Stimulated activated CD4-positive, alpha-beta T cell treated with anti-CD3 and anti-CD28 coated beads, Interleukin-4, amount 100 ng/mL, for 24 hours (primary cell): ENCODE results near the gene PLEKHA5.
"Not testable (repeated sequence)": the region's sequence is repeated elsewhere in the genome, so short reads cannot be mapped to it uniquely, and the experiment has no call there.

Source experiments
- DNase-seq: peaks from one replicate; pipeline ENCODE4 v3.0.0-alpha.2; 2020

Gene PLEKHA5

DNA sequence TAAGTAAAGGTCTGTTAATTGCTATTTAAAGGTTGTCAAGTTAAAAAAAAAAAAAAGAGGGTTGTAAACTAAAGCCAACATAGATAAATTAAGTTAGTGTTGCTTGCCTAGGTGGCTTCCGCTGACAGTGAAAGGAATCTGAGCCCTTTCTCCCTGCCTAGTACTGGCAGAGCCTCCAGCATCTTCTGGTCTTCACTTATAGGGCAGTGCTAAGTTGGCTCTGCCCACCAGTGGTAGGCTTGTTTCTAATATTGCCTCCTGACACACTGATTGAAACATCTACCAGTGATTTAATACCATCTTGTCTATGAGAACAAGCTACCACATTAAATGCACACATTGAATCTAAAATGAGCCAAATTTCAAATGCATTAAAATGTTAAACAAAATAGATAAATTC, 39.7 kb downstream of the PLEKHA5 start:
- DNase-seq = no peak

DNA sequence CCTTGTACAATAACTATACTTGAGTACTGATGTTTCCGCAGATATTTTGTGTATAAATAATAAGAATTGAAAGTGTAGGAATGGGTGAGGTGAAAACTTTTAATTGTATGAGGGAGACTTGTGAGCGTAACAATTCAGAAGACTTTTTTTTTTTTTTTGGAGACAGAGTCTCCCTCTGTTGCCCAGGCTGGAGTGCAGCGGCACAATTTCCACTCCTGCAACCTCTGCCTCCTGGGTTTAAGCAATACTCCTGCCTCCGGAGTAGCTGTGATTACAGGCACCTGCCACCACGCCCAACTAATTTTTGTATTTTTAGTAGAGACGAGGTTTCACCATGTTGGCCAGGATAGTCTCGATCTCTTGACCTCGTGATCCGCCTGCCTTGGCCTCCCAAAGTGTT, 40.8 kb downstream of the PLEKHA5 start:
- DNase-seq = not testable (repeated sequence)

- DNase-seq = no peak
These were observed 42.2 kb downstream of the PLEKHA5 start for GRCh38 chr12:19171731-19172130.

GRCh38 chr12:19177754-19178153, 48.2 kb downstream of the PLEKHA5 start:
- DNase-seq = no peak

DNA sequence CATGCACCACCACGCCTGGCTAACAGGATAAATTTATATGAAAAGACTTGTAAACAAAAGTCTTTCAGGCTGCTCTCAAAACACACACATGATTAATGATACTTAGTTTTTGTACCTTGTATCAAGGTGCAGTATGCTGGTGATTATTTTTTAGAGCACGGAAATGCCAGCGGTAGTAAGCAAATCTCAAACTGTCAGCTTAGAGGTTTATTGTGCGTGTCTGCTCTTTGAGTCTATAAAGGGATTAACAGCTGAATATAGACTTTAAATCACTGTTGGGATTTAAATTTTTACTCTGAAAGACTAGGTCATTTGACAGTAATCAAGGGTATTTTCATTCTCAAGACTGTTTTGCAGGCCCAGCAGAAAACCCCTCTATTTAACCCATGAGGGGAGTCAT, 50.5 kb downstream of the PLEKHA5 start:
- no peak for DNase-seq

- DNase-seq = no peak
These were observed 52.3 kb downstream of the PLEKHA5 start for GRCh38 chr12:19181666-19182426.

DNA sequence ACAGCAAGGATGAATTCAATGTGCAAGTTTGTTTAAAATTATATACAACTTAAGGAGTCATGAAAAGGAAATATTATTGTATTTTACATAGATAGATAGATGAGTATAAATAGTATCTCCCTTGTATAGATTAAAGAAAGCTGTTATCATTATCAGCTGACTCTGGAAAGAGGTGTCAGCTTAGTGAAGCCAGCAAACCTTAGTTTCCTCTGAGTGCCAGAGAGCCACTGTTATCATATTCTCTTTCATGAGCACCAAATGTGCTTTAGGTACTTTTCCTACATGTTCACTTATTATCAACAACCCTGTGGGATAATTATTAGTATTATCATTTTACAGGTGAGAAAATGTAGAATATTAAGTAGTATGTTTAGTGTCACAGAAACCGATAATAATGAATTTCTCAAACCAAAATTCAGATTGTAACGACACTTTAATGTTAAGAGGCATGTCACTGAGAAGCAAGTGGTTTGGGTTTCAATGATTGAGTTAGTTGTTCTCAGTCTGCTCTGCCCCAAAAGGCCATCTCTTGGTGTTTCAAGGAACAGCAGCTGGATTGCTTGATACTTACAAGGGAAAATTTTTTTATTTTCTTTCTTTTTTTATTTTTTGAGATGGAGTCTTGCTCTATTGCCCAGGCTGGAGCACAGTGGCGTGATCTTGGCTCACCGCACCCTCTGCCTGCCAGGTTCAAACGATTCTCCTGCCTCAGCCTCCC, 53.7 kb downstream of the PLEKHA5 start:
- DNase-seq = no peak

GRCh38 chr12:19185262-19185929, 55.9 kb downstream of the PLEKHA5 start:
- DNase-seq = no peak

GRCh38 chr12:19186722-19187661, 57.5 kb downstream of the PLEKHA5 start:
- no peak for DNase-seq

GRCh38 chr12:19189522-19189921, 60.0 kb downstream of the PLEKHA5 start:
- DNase-seq = no peak

- no peak for DNase-seq
These were observed 60.9 kb downstream of the PLEKHA5 start for GRCh38 chr12:19190292-19191031.

DNA sequence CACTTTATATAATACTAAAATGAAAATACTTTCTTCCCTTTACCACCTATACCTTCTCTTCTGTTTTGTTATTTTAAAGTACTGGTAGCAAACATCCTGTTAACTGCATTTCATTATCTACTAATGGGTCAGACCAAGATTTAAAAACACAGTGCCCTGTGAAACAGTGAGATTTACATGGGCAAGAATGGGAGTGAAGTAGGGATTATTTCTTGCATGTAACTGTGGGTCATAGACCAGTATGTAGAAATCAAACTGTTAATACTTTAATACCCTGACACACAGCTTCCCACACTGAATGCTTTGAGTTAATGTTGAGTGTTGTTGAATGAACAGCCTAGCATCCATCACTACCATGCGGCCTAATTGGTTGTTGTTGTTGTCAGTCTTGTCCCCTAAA, 61.6 kb downstream of the PLEKHA5 start:
- DNase-seq = no peak

DNA sequence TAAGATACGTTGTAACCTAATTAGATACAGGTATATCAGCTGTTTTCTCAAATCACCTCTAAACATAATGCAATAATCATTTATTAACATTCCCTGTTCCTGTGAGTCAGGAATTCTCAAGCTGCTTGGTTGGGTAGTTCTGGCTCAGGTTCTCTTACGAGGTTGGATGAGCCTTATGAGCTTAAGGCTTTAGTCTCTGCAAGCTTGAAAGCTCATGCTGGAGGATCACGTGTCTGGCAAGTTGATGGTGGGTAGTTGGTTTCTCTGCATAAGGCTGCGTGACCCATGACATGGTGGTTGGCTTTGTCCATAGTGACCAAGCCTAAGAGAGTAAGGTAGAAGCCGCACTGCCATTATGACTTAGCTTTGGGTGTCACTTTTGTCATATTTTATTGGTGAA, 62.0 kb downstream of the PLEKHA5 start:
- DNase-seq = no peak

GRCh38 chr12:19192710-19193109, 63.2 kb downstream of the PLEKHA5 start:
- no peak for DNase-seq

- DNase-seq = no peak
These were observed 65.4 kb downstream of the PLEKHA5 start for GRCh38 chr12:19194963-19195362.

- DNase-seq = no peak
These were observed 67.6 kb downstream of the PLEKHA5 start for GRCh38 chr12:19196959-19197630.

DNA sequence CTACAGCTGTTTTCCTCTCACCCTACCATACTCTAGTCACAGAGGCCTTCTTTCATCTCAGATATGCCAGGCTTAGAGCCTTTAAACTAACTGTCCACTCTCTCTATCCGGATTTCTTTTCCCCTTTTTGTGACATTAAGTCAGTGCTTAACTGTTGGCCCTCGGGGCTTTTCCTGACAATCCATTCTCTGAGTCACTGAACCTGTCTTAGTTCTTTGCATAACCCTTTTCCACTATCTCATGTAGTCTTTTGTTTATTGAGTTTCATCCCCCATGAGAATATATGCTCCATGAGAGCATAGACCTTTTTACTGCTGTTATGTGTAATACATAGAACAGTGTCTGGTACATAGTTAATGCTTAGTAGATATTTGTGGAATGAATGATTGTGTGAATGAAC, 68.7 kb downstream of the PLEKHA5 start:
- no peak for DNase-seq

GRCh38 chr12:19199332-19199731, 69.8 kb downstream of the PLEKHA5 start:
- no peak for DNase-seq

DNA sequence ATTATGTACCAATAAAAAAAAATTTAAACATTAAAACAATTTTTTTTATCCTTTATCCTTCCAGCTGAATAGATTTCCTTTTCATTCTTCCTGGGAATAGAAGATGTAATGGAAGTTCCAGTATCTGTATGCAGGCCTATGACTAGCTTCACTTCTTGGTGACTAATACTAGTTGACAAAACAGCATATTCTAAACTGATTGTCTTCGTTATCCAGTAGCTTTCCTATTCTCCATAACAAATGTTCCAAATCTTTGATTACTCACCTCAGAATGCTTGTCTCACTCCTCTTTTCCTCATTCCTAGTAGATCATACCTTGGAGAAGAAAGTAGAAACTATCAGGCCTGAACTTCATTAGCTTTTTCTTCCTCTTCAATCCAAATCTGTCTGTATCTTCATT, 70.7 kb downstream of the PLEKHA5 start:
- no peak for DNase-seq

DNA sequence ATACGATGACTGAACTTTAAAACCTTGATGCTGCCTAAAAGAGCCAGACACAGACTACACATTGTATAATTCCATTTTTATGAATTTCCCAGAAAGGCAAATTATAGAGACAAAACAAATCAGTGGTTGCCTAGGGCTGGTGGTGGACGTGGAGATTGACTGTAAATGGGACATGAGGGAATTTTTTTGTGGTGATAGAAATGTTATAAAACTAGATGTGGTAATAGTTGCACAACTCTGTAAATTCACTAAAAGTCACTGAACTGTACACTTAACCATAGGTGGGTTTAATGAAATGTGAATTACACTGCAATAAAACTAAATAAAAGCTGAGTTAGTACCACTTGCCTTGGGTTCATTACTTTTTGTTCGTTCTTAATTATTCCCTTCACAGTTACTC, 72.1 kb downstream of the PLEKHA5 start:
- no peak for DNase-seq

GRCh38 chr12:19203013-19203412, 73.5 kb downstream of the PLEKHA5 start:
- no peak for DNase-seq
